HUES48 (cell line): ENCODE data around the gene PZP.
"Not testable (repeated sequence)": the region's sequence is repeated elsewhere in the genome, so short reads cannot be mapped to it uniquely, and the experiment has no call there.

Experiments
- H3K27ac ChIP-seq: one replicate; pipeline ENCODE4 v1.7.0; 2013; ENCODE audit warnings: low read depth, low read length, inconsistent platforms
- H3K27me3 ChIP-seq: 2 replicates; pipeline ENCODE4 v1.6.1; 2013; ENCODE audit warnings: mild to moderate bottlenecking, low read length; ENCODE audit not compliant: control insufficient read depth, insufficient read depth
- H3K36me3 ChIP-seq: 2 replicates; pipeline ENCODE4 v1.6.1; 2013; ENCODE audit warnings: low read length; ENCODE audit not compliant: control insufficient read depth, insufficient read depth
- H3K4me1 ChIP-seq: 2 replicates; pipeline ENCODE4 v1.6.1; 2013; ENCODE audit warnings: mild to moderate bottlenecking, low read length; ENCODE audit not compliant: control insufficient read depth, insufficient read depth
- H3K4me3 ChIP-seq: 2 replicates; pipeline ENCODE4 v1.5.1; 2013; ENCODE audit warnings: mild to moderate bottlenecking, low read depth, low read length
- H3K9ac ChIP-seq: 2 replicates; pipeline ENCODE4 v1.6.1; 2013; ENCODE audit warnings: mild to moderate bottlenecking, low read depth, low read length, moderate library complexity
- H3K9me3 ChIP-seq: 2 replicates; pipeline ENCODE4 v1.6.1; 2013; ENCODE audit warnings: low read length; ENCODE audit not compliant: control insufficient read depth, insufficient read depth

Gene PZP

GRCh38 chr12:9184276-9184675 lies 23.9 kb downstream of the PZP start:
- H3K9ac ChIP-seq = no peak overlapping the region
- no peak overlapping the region for H3K4me3 ChIP-seq

GRCh38 chr12:9180810-9181209 lies 27.4 kb downstream of the PZP start:
- Histone ChIP-seq H3K4me3 (no peak overlapping the region), H3K9ac (no peak overlapping the region), H3K27ac (no peak overlapping the region), H3K9me3 (peaks cover 2% of the 10 kb centered on the region), H3K4me1 (no peaks in the 10 kb centered on the region), H3K27me3 (no peaks in the 10 kb centered on the region), H3K36me3 (no peaks in the 10 kb centered on the region)

More at GRCh38 chr12:9184276-9184675, 23.9 kb downstream of the PZP start:
- H3K27me3 ChIP-seq = no peaks in the 10 kb centered on the region
- no peaks in the 10 kb centered on the region for H3K4me1 ChIP-seq
- H3K27ac ChIP-seq = no peak overlapping the region
- H3K9me3 ChIP-seq = no peaks in the 10 kb centered on the region
- no peaks in the 10 kb centered on the region for H3K36me3 ChIP-seq

- H3K4me1 ChIP-seq = no peaks in the 10 kb centered on the region
- H3K9ac ChIP-seq = no peak overlapping the region
- H3K9me3 ChIP-seq = peaks cover 3% of the 10 kb centered on the region
- H3K4me3 ChIP-seq = no peak overlapping the region
- no peaks in the 10 kb centered on the region for H3K36me3 ChIP-seq
- no peak overlapping the region for H3K27ac ChIP-seq
- H3K27me3 ChIP-seq = no peaks in the 10 kb centered on the region
These were observed 28.4 kb downstream of the PZP start for GRCh38 chr12:9179781-9180180.

- Histone ChIP-seq H3K9ac (no peak overlapping the region), H3K36me3 (no peaks in the 10 kb centered on the region), H3K9me3 (no peaks in the 10 kb centered on the region), H3K27ac (no peak overlapping the region), H3K27me3 (no peaks in the 10 kb centered on the region), H3K4me1 (peaks cover 28% of the 10 kb centered on the region), H3K4me3 (peak overlapping the region; percentile 34; the same call in 1 of the 2 replicates)
These were observed 38.1 kb downstream of the PZP start for GRCh38 chr12:9169979-9170634.

GRCh38 chr12:9167345-9167744 lies 40.9 kb downstream of the PZP start:
- H3K4me3 ChIP-seq, H3K9ac ChIP-seq: not testable (repeated sequence)

GRCh38 chr12:9163392-9163791 lies 44.8 kb downstream of the PZP start:
- H3K9ac ChIP-seq = no peak overlapping the region
- no peaks in the 10 kb centered on the region for H3K9me3 ChIP-seq
- H3K36me3 ChIP-seq = no peaks in the 10 kb centered on the region
- no peak overlapping the region for H3K4me3 ChIP-seq
- no peaks in the 10 kb centered on the region for H3K27me3 ChIP-seq
- peaks cover 11% of the 10 kb centered on the region for H3K4me1 ChIP-seq
- no peak overlapping the region for H3K27ac ChIP-seq

More at GRCh38 chr12:9167345-9167744, 40.9 kb downstream of the PZP start:
- not testable (repeated sequence) for H3K36me3 ChIP-seq, H3K9me3 ChIP-seq, H3K27me3 ChIP-seq, H3K27ac ChIP-seq
- peaks cover 28% of the 10 kb centered on the region for H3K4me1 ChIP-seq

GRCh38 chr12:9156119-9156518 lies 52.1 kb downstream of the PZP start:
- Histone ChIP-seq H3K4me3 (no peak overlapping the region), H3K27me3 (no peaks in the 10 kb centered on the region), H3K9me3 (no peaks in the 10 kb centered on the region), H3K4me1 (no peaks in the 10 kb centered on the region), H3K36me3 (no peaks in the 10 kb centered on the region), H3K9ac (no peak overlapping the region), H3K27ac (no peak overlapping the region)

GRCh38 chr12:9149372-9149771 lies 58.8 kb downstream of the PZP start:
- no peaks in the 10 kb centered on the region for H3K27me3 ChIP-seq
- H3K4me3 ChIP-seq = no peak overlapping the region
- no peaks in the 10 kb centered on the region for H3K4me1 ChIP-seq
- H3K9me3 ChIP-seq = peaks cover 5% of the 10 kb centered on the region; the same call in 1 of the 2 replicates
- no peaks in the 10 kb centered on the region for H3K36me3 ChIP-seq
- no peak overlapping the region for H3K9ac ChIP-seq
- no peak overlapping the region for H3K27ac ChIP-seq

- Histone ChIP-seq H3K4me1 (no peaks in the 10 kb centered on the region), H3K4me3 (no peak overlapping the region), H3K9ac (no peak overlapping the region), H3K27ac (no peak overlapping the region), H3K27me3 (no peaks in the 10 kb centered on the region), H3K36me3 (no peaks in the 10 kb centered on the region), H3K9me3 (peaks cover 10% of the 10 kb centered on the region; the same call in 1 of the 2 replicates)
These were observed 59.3 kb downstream of the PZP start for GRCh38 chr12:9148926-9149325.

- Histone ChIP-seq H3K36me3 (no peaks in the 10 kb centered on the region), H3K27me3 (no peaks in the 10 kb centered on the region), H3K27ac (no peak overlapping the region), H3K9me3 (peaks cover 23% of the 10 kb centered on the region), H3K4me1 (no peaks in the 10 kb centered on the region), H3K9ac (no peak overlapping the region), H3K4me3 (no peak overlapping the region)
These were observed 60.7 kb downstream of the PZP start for GRCh38 chr12:9147461-9147860.

GRCh38 chr12:9144730-9145106 lies 63.5 kb downstream of the PZP start:
- peaks cover 32% of the 10 kb centered on the region for H3K9me3 ChIP-seq
- H3K4me1 ChIP-seq = no peaks in the 10 kb centered on the region
- no peak overlapping the region for H3K9ac ChIP-seq
- no peaks in the 10 kb centered on the region for H3K36me3 ChIP-seq
- no peaks in the 10 kb centered on the region for H3K27me3 ChIP-seq
- no peak overlapping the region for H3K4me3 ChIP-seq
- no peak overlapping the region for H3K27ac ChIP-seq
